Measurements from ENCODE around the gene SPI1. TPM values are rescaled to one million over a fixed set of nuclear protein-coding genes. Genes with fewer than 3 reads are reported as not detected.

The SPI1 gene
- total and polyA plus RNA-seq, 2 donors = 5.2 to 21.0 TPM

DNA sequence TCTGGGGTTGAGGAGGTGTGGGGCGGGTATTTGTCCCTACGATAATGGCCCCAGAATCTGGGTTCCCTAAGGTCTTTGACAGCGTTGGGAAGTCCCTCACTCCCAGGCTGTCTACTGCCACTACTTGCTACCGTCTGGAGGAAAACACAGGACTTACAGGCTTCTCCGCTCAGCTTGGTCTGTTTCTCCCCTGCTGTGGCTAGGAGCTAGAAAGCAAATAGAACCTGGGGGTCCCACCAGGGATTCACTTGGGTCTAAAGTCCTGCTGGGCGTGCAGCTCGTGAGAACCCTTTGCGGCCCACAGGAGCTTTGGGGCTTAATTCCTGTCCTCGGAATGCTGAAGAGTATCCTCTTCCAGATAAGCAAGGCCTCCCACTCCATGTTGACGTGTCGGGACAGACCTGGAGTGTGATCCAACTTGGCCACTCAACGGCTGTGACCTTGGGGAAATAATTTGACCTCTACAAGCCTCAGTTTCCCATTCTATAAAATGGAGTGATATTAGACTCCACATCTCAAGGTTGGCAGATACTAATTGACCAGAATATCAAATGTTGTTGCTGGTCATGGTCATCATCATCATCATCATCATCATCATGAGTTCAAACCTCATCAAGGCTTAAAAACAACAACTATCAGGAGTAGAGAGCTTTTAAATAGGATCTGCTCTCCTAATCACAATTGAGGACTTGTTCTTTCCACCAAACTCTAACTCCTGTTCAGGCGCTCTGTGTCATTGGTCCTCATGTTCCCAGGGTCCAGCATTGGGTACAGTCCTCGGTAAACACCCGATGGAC is 24.2 kb downstream of the SPI1 start:
- no peaks in the 10 kb centered on the region for H3K36me3 ChIP-seq (ENCODE audit: insufficient read depth)
- no peak for DNase-seq (ENCODE audit: extremely low spot score)
- 89% methylated on average over 15 of the region's 15 CpGs for WGBS
- peaks cover 2% of the 10 kb centered on the region for H3K4me1 ChIP-seq (ENCODE audit: insufficient read depth)
- H3K27ac ChIP-seq (ENCODE audit: low read depth) = no peak overlapping the region
- no peak overlapping the region for H3K4me3 ChIP-seq (ENCODE audit: low read depth, low read length)

DNA sequence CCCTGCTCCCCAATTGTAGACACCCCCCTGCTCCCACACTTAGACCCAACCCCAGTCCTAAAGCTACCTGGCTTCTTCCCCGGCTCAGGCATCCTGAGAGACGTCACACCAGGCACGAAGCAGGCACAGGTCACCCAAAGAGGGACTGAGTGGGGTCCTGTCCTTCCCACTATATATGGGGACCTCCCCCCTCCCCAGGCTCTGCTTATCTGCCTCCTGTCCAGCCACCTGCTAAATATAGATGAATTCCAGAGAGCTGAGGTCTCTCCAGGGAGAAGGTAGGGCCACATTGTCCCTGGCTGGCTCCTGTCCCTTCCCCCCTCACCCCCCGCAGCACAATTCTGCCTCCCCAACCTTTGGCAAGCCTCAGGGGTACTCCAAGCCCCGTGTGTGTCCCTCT is 25.8 kb downstream of the SPI1 start, which contains the start of gene MYBPC3:
MYBPC3 (minus strand) TSS at position 147 of the 400 bp plus-strand sequence; CDS start at position 92, 55 bp downstream.
- DNase-seq (ENCODE audit: extremely low spot score) = no peak
- Histone ChIP-seq H3K36me3 (ENCODE audit: insufficient read depth) (no peaks in the 10 kb centered on the region), H3K4me1 (ENCODE audit: insufficient read depth) (peaks cover 2% of the 10 kb centered on the region), H3K4me3 (ENCODE audit: low read depth, low read length) (no peak within 1 kb of the TSS), H3K27ac (ENCODE audit: low read depth) (no peak within 1 kb of the TSS)
- WGBS = 84% methylated on average over 5 of the region's 5 CpGs

DNA sequence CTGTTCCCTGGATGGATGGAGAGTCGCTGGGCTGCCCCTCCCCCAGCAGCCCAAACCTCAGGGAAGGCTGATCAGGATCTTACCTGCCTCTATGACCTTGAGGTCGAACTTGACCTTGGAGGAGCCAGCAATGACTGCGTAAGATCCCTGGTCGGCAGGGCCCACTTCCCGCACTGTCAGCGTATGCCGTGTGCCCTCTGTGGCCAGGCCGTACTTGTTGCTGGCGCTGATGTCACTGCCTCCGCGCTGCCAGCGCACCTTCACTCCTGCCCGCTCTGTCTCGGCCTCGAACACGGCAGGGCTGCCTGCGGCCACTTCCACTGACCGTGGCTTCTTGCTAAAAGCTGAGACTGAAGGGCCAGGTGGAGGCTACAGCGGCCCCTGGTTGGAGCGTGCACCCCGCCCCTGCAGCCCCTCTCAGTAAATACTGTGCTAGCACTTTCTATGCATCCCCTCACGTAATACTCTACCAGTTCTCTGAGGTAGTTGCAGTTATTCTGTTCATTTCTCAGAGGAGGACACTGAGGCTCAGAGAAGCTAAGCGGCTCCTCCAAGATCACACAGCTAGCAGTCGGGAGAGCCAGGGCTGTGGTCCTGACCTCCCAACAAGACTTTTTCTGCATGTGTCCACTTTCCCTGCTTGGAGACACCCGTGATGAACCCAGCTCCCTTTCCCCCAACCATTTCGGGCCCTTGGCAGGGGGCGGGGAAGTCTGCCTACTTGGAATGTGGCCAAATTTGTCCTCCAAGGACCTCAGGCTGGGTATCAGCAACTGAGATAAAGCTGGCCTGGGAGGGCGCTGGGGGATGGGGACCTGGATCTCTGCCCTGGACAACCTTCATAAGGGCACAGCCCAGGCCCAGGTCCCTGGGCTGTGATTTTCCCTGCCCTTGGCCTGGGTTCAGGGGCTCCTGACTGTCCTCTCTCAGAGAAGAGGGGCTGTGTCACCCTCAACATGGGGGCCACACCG is 26.9 kb downstream of the SPI1 start:
- WGBS = 77% methylated on average over 29 of the region's 29 CpGs
- Histone ChIP-seq H3K27ac (ENCODE audit: low read depth) (no peak overlapping the region), H3K4me3 (ENCODE audit: low read depth, low read length) (no peak overlapping the region), H3K36me3 (ENCODE audit: insufficient read depth) (no peaks in the 10 kb centered on the region), H3K4me1 (ENCODE audit: insufficient read depth) (peaks cover 2% of the 10 kb centered on the region)
- DNase-seq (ENCODE audit: extremely low spot score) = no peak

DNA sequence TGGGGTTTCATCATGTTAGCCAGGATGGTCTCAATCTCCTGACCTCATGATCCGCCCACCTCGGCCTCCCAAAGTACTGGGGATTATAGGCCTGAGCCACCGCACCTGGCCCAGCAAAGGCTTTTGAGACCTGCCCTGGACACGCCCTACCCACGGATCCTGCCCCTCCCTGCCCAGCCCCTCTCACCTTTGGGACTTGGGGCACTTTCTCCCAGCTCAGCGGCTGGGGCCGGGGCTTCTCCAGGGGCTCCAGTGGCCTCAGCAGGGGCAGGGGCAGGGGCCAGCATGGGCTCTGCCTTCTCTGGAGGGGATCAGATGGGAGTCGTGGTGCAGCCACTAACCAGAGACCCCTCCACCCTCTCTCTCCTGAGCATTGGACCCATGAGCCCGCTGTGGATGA is 28.0 kb downstream of the SPI1 start:
- Histone ChIP-seq H3K27ac (ENCODE audit: low read depth) (no peak overlapping the region), H3K4me1 (ENCODE audit: insufficient read depth) (no peaks in the 10 kb centered on the region), H3K4me3 (ENCODE audit: low read depth, low read length) (no peak overlapping the region), H3K36me3 (ENCODE audit: insufficient read depth) (no peaks in the 10 kb centered on the region)
- WGBS = 87% methylated on average over 9 of the region's 9 CpGs
- DNase-seq (ENCODE audit: extremely low spot score) = no peak

DNA sequence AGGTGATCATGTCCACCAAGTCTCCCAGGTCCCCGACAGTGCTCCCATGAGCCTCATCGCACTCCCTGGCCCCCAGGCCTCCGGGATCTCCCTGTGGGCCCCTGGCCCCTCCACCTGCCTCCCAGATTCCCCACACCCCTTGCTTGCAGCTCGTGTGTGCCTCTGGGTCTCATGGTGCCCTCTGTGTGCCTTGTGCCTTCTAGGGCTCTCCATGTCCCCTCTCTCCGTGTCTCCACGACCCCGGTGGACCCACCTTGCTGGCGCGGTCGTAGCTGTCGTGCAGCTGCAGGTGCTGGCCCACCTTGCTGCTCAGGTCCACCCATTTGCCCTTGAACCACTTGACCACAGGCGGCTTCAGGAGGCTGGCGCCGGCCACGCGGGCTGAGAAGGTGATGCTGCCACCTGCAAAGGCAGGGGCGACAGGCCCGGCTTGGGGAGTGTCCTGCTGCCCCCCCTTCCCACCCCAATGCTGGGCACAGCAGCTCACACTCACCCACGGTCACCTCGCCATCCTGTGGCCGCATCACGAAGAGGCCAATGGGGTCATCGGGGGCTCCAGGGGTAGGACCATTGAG is 28.7 kb downstream of the SPI1 start:
- Histone ChIP-seq H3K36me3 (ENCODE audit: insufficient read depth) (no peaks in the 10 kb centered on the region), H3K27ac (ENCODE audit: low read depth) (no peak overlapping the region), H3K4me3 (ENCODE audit: low read depth, low read length) (no peak overlapping the region), H3K4me1 (ENCODE audit: insufficient read depth) (no peaks in the 10 kb centered on the region)
- no peak for DNase-seq (ENCODE audit: extremely low spot score)
- 94% methylated on average over 23 of the region's 23 CpGs for WGBS

DNA sequence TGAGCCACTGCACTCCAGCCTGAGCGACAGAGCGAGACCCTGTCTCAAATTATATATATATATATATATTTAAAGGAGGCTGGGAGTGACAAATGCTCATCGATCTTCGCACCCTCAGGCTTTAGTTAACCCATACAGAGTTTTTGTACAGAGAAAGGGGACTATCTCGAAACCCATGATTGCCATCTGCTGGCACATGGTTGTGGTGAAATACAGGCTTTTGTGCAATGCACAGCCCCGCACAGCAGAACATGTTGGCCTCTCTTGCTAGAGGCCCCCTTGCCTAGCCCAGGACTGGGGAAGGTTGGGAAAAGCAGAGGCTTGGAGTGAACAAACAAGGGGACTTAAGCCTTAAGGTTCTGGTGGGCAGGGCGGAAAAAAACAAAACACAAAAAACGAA is 29.5 kb downstream of the SPI1 start:
- 78% methylated on average over 8 of the region's 8 CpGs for WGBS
- DNase-seq (ENCODE audit: extremely low spot score) = no peak
- H3K4me1 ChIP-seq (ENCODE audit: insufficient read depth) = no peaks in the 10 kb centered on the region
- no peaks in the 10 kb centered on the region for H3K36me3 ChIP-seq (ENCODE audit: insufficient read depth)
- H3K4me3 ChIP-seq (ENCODE audit: low read depth, low read length) = no peak overlapping the region
- H3K27ac ChIP-seq (ENCODE audit: low read depth) = no peak overlapping the region

DNA sequence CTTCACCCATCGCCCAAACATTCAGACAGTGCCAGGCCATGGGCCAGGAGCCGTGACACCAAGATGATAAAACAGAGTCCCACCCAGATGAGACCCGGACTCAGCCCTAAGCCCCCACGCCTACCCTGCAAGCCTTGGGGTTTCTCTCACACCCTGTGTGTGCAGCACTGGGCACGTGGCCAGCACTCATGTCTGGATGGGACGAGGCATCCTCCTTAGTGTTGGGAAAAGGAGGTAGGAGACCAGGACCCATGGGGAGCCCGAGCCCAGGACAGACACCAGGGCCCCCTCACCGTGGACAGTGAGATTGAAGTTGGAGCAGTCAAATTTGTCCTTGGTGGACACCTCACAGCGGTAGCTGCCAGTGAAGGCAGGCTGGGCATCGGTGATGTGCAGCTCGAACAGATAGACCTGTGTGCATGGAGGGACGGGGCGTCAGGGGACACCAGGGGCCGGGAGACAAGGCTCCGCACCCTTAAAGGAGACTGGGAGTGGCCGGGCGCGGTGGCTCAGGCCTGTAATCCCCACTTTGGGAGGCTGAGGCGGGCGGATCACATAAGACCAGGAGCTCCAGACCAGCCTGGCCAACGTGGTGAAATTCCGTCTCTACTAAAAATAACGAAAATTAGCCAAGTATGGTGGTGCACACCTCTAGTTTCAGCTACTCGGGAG is 30.1 kb downstream of the SPI1 start:
- no peaks in the 10 kb centered on the region for H3K36me3 ChIP-seq (ENCODE audit: insufficient read depth)
- H3K4me3 ChIP-seq (ENCODE audit: low read depth, low read length) = no peak overlapping the region
- WGBS = 76% methylated on average over 24 of the region's 24 CpGs
- no peak for DNase-seq (ENCODE audit: extremely low spot score)
- H3K4me1 ChIP-seq (ENCODE audit: insufficient read depth) = no peaks in the 10 kb centered on the region
- H3K27ac ChIP-seq (ENCODE audit: low read depth) = no peak overlapping the region

DNA sequence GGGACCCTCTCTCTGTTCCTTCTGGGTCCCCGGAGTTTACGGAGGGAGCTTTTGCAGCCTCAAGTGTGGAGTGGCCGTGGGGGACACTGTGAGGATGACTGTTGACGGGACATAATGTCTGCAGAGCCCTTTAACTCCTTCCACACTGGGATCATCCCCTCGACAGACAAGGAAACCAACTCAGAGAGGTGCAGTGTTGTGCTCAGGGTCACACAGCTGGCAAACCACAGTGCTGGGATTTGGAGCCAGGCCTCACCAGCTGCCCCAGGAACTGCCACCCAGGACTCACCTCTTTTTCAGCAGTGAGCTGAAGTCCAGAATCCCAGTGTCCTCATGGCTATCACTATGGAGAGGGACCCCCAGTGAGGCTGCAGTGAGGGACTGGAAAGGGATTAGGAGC is 31.2 kb downstream of the SPI1 start:
- 74% methylated on average over 5 of the region's 5 CpGs for WGBS
- no peaks in the 10 kb centered on the region for H3K36me3 ChIP-seq (ENCODE audit: insufficient read depth)
- no peak overlapping the region for H3K27ac ChIP-seq (ENCODE audit: low read depth)
- no peak overlapping the region for H3K4me3 ChIP-seq (ENCODE audit: low read depth, low read length)
- H3K4me1 ChIP-seq (ENCODE audit: insufficient read depth) = no peaks in the 10 kb centered on the region
- DNase-seq (ENCODE audit: extremely low spot score) = no peak

DNA sequence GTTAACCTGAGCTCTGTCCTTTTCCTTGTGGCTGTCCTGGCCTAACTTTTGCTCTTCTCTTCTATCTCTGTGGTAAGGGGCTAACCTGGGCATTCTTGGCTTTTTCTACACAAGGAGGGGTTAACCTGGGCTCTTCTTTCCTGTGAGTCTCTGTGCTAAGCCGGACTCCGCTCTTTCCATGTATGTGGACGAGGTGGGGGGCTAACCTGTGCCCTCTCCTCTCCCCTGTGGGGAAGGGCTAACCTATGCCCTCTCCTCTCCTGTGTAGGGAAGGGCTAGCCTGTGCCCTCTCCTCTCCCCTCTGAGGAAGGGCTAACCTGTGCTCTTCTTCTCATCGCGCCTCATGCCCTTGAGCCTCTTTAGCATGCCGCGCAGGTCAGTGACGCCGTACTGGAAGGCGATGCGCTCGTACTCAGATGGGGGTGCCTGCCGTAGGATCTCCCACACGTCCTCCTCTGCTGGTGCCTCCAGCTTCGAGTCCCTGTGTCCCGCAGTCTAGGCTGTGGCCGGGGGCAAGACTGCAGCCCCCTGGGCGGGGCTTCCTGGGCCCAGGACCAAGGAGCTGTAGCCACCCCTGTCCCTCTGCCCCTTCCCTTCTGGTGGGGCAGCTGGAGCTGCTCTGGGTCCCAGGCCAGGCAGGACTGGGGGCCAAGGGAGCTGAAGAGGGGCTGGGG is 32.3 kb downstream of the SPI1 start:
- 83% methylated on average over 18 of the region's 18 CpGs for WGBS
- Histone ChIP-seq H3K27ac (ENCODE audit: low read depth) (no peak overlapping the region), H3K36me3 (ENCODE audit: insufficient read depth) (no peaks in the 10 kb centered on the region), H3K4me1 (ENCODE audit: insufficient read depth) (no peaks in the 10 kb centered on the region), H3K4me3 (ENCODE audit: low read depth, low read length) (no peak overlapping the region)
- no peak for DNase-seq (ENCODE audit: extremely low spot score)

DNA sequence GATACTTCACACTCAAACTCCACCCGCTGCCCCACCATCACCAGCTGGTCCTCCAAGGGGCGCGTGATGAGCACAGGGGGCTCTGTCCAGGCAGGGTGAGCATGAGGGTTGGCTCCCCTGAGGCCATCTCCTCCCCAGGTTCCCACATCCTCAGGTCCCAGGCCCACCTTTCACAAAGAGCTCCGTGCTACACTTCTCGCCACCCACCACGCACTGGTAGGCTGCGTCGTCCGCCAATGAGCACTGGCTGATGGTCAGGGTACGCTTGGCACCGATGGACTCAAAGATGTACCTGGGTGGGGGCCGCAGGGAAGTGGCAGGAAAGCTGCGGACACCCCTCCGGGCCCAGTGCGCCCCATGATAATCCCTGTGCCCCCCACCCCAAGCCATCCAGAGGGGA is 35.5 kb downstream of the SPI1 start:
- 95% methylated on average over 15 of the region's 15 CpGs for WGBS
- DNase-seq (ENCODE audit: extremely low spot score) = no peak

DNA sequence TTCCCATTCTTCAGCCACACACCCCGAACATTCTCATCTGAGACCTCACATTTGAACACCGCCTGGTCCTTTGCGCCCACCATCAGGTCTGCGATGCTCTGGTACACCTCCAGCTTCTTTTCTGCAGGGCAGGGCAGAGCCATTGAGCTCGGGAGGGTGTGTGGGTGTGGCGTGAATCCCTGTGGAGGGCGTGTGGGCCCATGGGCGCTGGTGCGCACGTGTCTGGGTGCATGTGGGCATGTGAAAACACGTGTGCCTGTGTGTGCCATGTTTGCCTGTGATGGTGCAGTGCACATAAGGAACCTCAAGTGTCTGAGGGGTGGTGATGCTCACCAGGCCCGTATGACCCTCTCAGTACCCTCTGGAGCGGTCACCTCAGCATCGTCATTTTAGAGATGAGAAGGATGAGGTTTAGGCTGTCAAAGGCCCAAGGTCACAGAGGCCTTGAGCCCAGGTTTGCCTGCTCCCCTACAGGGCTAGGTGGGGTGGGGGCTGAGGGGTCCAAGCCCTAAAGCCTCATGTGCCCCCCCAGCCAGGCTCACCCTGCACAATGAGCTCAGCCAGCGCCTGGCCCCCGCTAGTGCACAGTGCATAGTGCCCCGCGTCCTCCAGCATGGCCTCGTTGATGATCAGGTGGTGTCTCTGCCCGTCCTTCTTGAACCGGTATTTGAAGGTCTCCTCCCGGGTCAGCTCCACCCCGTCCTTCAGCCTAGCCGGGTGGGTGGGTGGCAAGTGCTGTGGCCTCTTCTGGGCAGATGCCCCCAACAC is 36.1 kb downstream of the SPI1 start:
- WGBS = 91% methylated on average over 24 of the region's 24 CpGs
- DNase-seq (ENCODE audit: extremely low spot score) = no peak

More for the DNA sequence above, 35.5 kb downstream of the SPI1 start:
- Histone ChIP-seq H3K36me3 (ENCODE audit: insufficient read depth) (no peaks in the 10 kb centered on the region), H3K4me1 (ENCODE audit: insufficient read depth) (no peaks in the 10 kb centered on the region), H3K4me3 (ENCODE audit: low read depth, low read length) (no peak overlapping the region), H3K27ac (ENCODE audit: low read depth) (no peak overlapping the region)

DNA sequence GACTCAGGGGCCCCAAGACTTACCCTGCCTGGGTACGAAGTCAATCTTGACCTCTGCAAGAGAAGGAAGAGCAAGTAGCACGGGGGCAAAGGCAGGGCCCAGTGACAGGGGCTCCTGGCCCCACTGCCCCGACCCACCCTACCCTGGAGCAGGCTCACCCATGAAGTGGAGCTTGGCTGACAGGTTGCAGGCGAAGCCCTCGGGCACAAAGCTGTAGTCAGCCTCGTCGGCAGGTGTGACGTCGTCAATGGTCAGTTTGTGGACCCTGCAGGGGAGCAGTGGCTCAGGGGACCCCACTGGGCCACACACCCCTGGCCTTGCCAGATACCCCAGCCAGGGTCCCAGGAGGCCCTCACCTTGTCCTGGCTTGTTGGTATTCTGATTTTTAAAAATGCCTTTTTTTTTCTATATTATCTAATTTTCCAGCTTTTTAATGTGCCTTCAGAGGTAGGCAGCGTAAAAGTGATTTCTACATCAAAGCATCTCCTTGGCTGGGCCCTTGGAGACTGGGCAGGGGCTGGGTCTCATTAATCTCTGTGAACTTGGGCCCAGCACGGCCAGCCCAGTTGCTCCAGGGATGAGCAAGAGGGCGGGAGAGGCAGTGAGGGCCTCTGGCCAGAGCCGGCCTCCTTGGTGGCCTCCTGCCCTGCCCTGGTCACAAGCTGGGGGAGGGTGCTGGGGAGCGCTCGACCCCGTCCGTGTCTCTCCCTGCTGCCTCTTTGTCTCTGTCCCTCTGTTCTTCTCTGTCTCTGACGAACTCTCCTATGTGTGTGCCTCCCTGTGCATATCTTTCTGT is 37.2 kb downstream of the SPI1 start:
- H3K36me3 ChIP-seq (ENCODE audit: insufficient read depth) = no peaks in the 10 kb centered on the region

More for the DNA sequence above, 36.1 kb downstream of the SPI1 start:
- H3K4me3 ChIP-seq (ENCODE audit: low read depth, low read length) = no peak overlapping the region
- H3K27ac ChIP-seq (ENCODE audit: low read depth) = no peak overlapping the region
- no peaks in the 10 kb centered on the region for H3K36me3 ChIP-seq (ENCODE audit: insufficient read depth)
- no peaks in the 10 kb centered on the region for H3K4me1 ChIP-seq (ENCODE audit: insufficient read depth)

More for the DNA sequence above, 37.2 kb downstream of the SPI1 start:
- H3K27ac ChIP-seq (ENCODE audit: low read depth) = no peak overlapping the region
- 65% methylated on average over 18 of the region's 18 CpGs for WGBS
- H3K4me1 ChIP-seq (ENCODE audit: insufficient read depth) = no peaks in the 10 kb centered on the region
- no peak overlapping the region for H3K4me3 ChIP-seq (ENCODE audit: low read depth, low read length)
- DNase-seq (ENCODE audit: extremely low spot score) = no peak

Measured in urinary bladder (tissue), 4 donors.